HG03575 (cell line): ENCODE results near the gene FIG4.
"Not testable (repeated sequence)": the region's sequence is repeated elsewhere in the genome, so short reads cannot be mapped to it uniquely, and the experiment has no call there.

Source experiments
- ATAC-seq: cut with Tn5 transposase; IDR thresholded peaks from one replicate; pipeline ENCODE4 v1.9.1; 2021; ENCODE audit not compliant: unreplicated experiment, insufficient number of reproducible peaks, low FRiP score; ENCODE audit errors: extremely low read depth

FIG4 gene

DNA sequence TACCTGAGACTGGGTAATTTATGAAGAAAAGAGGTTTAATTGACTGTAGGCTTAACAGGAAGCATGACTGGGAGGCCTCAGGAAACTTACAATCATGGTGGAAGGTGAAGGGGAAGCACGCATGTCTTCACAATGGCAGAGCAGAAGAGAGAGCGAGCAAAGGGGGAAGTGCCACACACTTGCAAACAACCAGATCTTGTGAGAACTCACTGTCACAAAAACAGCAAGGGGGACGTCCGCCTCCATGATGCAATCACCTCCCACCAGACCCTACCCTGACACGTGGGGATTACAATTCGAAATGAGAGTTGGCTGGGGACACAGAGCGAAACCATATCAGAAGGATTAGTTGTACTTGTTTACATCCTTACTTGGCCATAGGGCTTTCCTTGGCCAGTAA lies 49.7 kb downstream of the FIG4 start:
- ATAC-seq = no peak

GRCh38 chr6:109743739-109744138 lies 52.6 kb downstream of the FIG4 start:
- ATAC-seq = no peak

DNA sequence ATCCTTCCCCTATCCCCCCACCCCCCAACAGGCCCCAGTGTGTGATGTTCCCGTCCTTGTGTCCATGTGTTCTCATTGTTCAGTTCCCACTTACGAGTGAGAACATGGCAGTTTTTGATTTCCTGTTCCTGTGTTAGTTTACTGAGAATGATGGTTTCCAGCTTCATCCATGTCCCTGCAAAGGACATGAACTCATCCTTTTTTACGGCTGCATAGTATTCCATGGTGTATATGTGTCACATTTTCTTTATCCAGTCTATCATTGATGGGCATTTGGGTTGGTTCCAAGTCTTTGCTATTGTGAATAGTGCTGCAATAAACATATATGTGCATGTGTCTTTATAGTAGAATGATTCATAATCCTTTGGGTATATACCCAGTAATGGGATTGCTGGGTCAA lies 53.7 kb downstream of the FIG4 start:
- not testable (repeated sequence) for ATAC-seq

- no peak for ATAC-seq
These were observed 56.1 kb downstream of the FIG4 start for GRCh38 chr6:109747221-109747620.

DNA sequence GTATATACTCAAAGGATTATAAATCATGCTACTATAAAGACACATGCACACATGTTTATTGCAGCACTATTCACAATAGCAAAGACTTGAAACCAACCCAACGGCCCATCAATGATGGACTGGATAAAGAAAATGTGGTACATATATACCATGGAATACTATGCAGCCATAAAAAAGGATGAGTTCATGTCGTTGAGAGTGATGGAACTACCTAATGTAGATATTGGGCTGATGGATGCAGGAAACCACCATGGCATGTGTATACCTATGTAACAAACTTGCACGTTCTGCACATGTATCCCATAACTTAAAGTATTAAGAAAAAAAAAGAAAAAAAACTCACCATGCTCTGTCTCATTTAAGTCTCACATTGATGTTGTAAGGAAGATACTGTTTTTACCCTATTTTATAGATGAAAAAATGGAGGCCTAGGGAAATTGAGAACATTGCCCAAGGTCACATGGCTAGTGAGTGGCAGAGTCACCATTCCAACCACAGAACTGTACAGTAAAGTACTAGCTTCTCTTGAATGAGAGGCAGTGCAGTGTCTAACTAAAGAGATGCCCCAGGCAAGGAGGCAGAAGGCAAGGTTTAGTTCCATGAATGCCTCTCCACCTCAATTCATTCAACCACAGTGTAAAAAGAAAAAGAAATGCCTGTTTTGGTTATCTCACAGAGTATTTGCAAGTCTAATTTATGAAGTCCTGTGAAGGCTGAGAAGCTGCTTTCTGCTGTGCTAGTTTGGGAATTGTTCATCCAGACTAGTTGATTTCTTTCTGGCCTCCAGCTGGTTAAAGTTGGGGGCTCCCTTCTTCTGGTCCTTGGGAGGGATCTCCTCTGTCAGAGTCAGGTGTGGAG lies 68.2 kb downstream of the FIG4 start:
- ATAC-seq = no peak

GRCh38 chr6:109760208-109760607 lies 69.1 kb downstream of the FIG4 start:
- ATAC-seq = no peak

DNA sequence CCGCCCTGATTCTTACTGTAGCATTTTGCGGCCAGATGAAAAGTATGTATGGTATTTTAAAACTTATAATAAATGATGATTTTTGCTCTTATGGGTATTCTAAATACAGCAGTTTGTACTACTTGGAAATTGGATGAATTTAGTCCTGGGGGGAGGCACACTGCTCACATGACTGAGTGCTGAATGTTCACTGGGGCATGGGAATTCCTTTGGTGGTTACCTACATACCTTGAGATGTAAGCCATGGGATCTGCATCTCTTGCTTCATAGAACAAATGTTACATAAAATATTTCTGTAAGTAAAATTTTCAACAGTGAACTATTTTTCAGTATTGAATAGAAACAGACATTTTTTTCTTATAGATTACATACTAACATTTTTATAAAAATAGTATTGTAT lies 71.1 kb downstream of the FIG4 start:
- ATAC-seq = no peak

DNA sequence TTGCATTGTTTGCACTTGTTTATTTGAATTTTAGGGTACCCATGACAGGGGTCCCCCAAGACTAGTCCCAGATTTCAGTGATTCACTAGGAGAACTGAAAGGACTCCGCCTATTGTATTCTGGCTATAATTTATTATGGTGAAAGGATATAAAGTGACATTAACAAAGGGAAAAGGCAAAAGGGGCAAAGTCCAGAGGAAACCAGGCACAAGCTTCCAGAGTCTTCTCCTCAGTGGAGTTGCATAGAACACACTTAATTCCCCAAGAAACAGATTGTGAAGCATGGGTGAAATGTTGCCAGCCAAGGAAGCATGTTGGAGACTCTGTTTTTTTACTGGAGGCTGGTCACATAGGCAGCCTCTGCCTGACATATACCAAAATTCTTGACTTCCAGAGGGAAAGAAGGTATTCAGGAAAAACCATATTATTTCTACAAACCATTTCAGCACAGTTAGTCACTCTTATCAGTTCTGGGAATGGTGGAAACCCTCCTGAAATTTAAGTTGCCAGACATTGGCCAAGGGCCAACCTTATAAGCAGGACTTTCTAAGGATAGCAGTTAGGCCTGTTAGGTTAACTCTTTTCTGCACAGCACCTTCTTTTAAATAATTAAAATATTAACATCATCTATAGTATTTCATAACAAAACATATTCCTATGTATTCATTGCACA lies 71.8 kb downstream of the FIG4 start:
- ATAC-seq = no peak

DNA sequence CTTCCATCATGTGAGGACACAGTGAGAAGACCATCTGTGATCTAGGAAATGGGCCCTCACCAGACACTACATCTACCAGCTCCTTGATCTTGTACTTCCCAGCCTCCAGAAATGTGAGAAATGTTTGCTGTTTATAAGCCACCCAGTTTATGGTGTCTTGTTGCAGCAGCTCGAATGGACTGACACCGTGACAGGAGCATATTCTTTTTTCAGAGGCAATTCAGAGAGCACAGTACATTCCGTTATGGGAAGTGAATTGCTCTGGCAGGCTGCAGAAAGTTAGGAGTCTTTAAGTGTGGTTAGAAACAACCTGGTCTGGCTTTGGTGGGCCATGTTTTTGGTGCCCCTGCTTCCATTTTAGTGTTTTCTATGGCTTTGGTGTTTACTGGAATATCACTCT lies 75.1 kb downstream of the FIG4 start:
- no peak for ATAC-seq

- no peak for ATAC-seq
These were observed 76.9 kb downstream of the FIG4 start for GRCh38 chr6:109767961-109768360.

- ATAC-seq = no peak
These were observed 77.4 kb downstream of the FIG4 start for GRCh38 chr6:109768485-109768884.

DNA sequence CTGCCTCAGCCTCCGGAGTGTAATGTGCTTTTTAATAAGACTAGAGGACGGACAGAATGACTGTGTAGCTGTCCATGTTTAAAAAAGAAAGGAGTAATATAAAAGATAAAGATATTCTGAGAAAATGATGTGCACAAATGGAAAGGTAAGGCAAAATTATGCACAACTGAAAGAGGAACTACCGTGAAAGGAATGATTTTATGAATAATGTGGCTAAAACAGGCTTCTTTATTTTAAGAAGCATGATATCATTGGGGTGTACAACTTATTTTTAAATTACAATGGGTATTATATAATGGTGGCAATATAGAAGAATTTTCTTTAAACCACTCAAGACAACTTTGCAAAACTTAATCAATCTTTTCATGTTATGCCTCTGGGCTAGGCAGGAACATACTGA lies 78.1 kb downstream of the FIG4 start:
- no peak for ATAC-seq

DNA sequence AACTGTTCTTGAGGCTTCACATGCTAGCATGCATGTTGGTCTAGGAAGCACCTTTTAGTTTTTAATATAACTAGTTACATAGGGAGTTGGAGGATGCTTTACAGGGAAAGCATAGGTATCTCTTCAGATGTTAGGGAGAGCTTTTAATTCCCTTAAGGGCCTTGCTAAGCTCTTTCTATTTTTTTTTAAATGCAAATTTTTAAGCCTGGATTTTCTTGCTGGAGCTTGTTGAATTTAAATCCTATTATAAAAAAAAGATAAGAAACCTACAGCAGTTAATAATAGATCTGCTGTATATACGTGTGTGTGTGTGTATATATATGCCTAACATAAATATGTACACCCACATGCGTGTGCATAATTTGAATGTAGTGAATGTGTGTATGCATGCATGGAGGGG lies 79.0 kb downstream of the FIG4 start:
- ATAC-seq = no peak

DNA sequence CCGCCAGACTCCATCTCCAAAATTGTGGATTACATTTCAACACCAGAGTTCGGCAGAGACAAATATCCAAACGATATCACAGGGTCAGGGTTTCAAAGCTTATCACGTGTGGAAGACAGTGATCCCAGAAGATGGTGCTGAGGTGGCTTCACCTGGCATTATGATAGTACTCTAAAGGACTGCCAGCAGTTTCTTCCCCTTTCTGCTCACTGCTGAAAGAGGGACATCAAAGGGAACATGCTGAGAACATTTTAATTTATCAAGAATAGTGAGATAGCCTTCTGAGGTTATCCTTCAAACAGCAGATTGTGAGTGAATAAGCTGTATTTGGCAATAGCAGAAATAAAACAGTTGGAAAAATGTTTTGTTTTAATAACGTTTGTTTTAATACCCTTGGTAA lies 79.7 kb downstream of the FIG4 start:
- no peak for ATAC-seq

- not testable (repeated sequence) for ATAC-seq
These were observed 81.1 kb downstream of the FIG4 start for GRCh38 chr6:109771939-109772755.

- ATAC-seq = no peak
These were observed 81.9 kb downstream of the FIG4 start for GRCh38 chr6:109772883-109773431.

DNA sequence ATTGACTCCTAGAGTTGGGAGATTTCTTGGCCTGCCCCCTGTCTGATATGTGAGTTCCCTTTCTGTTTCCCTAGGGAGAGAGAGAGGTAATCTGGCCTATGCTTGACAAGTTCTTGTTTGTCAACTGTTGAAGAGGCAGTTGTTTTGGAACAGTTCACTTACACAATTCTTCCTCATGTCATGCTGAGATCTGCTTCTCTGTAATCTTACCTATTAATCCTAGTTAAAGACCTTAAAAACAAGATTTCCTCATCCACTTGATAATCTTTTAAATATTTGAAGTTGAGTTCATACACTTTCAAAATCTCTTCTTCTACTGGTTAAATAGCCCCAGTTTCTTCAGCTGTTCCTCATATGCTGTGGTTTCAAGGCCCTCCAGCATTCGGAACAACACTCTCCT lies 89.9 kb downstream of the FIG4 start:
- no peak for ATAC-seq

GRCh38 chr6:109782491-109782999 lies 91.4 kb downstream of the FIG4 start:
- no peak for ATAC-seq

DNA sequence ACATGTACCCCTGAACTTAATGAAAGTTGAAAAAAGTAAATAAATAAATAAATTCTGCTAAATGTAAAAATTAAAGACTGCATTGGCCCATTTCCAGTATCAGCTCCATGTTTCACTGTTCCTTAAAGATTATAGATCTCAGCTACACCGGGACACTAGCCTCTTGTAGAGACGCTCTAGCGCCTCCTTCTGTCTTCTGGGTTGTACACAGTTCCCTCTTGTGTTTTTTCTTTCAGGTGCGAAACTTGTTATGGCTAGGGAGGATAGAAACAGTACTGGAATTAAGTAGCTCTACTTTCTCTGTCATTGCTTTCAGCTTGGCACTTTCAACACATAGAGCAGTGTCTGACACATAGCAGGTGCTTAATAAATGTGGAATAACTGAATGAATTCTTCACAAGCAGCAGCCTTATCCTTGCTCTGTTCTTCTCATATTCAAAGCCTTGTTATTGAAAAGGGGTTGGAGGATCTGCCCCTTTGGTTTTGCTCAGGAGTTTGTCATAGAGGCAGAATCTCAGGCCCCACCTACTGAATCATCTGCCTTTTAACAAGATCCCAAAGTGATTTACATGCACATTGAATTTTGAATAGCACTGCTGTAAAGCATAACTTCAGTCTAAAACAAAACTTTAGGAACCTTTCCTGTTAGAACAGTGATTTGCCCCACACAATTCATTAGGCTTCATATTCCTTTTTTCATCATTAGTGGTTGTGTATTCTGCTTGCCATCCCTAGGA lies 92.3 kb downstream of the FIG4 start:
- no peak for ATAC-seq
